ENCODE data around the gene CAB39. TPM values are rescaled to one million over a fixed set of nuclear protein-coding genes. Genes with fewer than 3 reads are reported as not detected.

The CAB39 gene
- polyA plus RNA-seq, 3 donors = 33.1 to 53.8 (median 38.3) TPM

- no peak overlapping the region for H3K4me2 ChIP-seq (replicated peaks; ENCODE audit: extremely low read depth, low read length, poor library complexity, severe bottlenecking)
- Mint-ChIP-seq H3K4me1 (peaks cover 3% of the 10 kb centered on the region), H3K27me3 (ENCODE audit: low read depth in 3 of 3) (peaks cover 33 to 38% (median 35%) of the 10 kb centered on the region in 3 donors), H3K27ac (no peak overlapping the region), H3K9me3 (peaks cover 0 to 3% (median 2%) of the 10 kb centered on the region in 7 donors), H3K4me3 (no peak overlapping the region), H3K36me3 (no peaks in the 10 kb centered on the region)
- no peaks in the 10 kb centered on the region for H3K79me2 ChIP-seq (ENCODE audit: insufficient read depth, low read length)
- H4K20me1 ChIP-seq (ENCODE audit: insufficient read depth, low read length) = no peaks in the 10 kb centered on the region
- intact Hi-C loops (cut with micrococcal nuclease) = no loop called here
- peaks cover 0 to 7% of the 10 kb centered on the region in 2 donors for H3K27me3 ChIP-seq (ENCODE audit: control insufficient read depth in 2 of 2, insufficient read depth in 2 of 2, low read length in 2 of 2)
- WGBS (ENCODE audit: insufficient coverage) = no CpG with 5 or more reads among the region's 4 CpGs
- no peak overlapping the region for H3K27ac ChIP-seq (ENCODE audit: low read depth in 1 of 2, low read length in 2 of 2)
- no peak overlapping the region for H3K4me3 ChIP-seq (replicated peaks in 1 of 3; ENCODE audit: low read depth in 2 of 3, low read length in 3 of 3)
- no peak overlapping the region for H2AFZ ChIP-seq (ENCODE audit: insufficient read depth, low read depth, low read length, poor library complexity, severe bottlenecking)
- no peak for TF ChIP-seq CTCF (IDR thresholded peaks at IDR 0.05)
- no peak overlapping the region for H3K9ac ChIP-seq (ENCODE audit: insufficient read depth, low read length, poor library complexity, severe bottlenecking)
- no peaks in the 10 kb centered on the region for H3K36me3 ChIP-seq (replicated peaks in 1 of 2; ENCODE audit: control insufficient read depth in 1 of 2, insufficient read depth in 2 of 2, low read length in 2 of 2)
- peaks cover 4 to 8% of the 10 kb centered on the region in 2 donors for H3K4me1 ChIP-seq (ENCODE audit: control insufficient read depth in 1 of 2, insufficient read depth in 2 of 2, low read length in 2 of 2)
- peaks cover 0 to 3% of the 10 kb centered on the region in 2 donors for H3K9me3 ChIP-seq (replicated peaks in 1 of 2; ENCODE audit: control insufficient read depth in 1 of 2, insufficient read depth in 1 of 2, low read length in 2 of 2)
- no peak for DNase-seq
These were observed 139.5 kb downstream of the CAB39 start for GRCh38 chr2:230852113-230852512.

GRCh38 chr2:230861552-230862255 is 149.1 kb downstream of the CAB39 start:
- H3K9me3 Mint-ChIP-seq = peaks cover 0 to 11% (median 2%) of the 10 kb centered on the region in 7 donors
- WGBS (ENCODE audit: insufficient coverage) = 78% methylated on average over 11 of the region's 13 CpGs
- Histone ChIP-seq H3K9me3 (replicated peaks in 1 of 2; ENCODE audit: control insufficient read depth in 1 of 2, insufficient read depth in 1 of 2, low read length in 2 of 2) (no peaks in the 10 kb centered on the region), H3K9ac (ENCODE audit: insufficient read depth, low read length, poor library complexity, severe bottlenecking) (no peak overlapping the region), H3K4me3 (replicated peaks in 1 of 3; ENCODE audit: low read depth in 2 of 3, low read length in 3 of 3) (no peak overlapping the region), H3K27ac (ENCODE audit: low read depth in 1 of 2, low read length in 2 of 2) (no peak overlapping the region), H3K4me2 (replicated peaks; ENCODE audit: extremely low read depth, low read length, poor library complexity, severe bottlenecking) (no peak overlapping the region), H3K4me1 (ENCODE audit: control insufficient read depth in 1 of 2, insufficient read depth in 2 of 2, low read length in 2 of 2) (peaks cover 21 to 26% of the 10 kb centered on the region in 2 donors), H4K20me1 (ENCODE audit: insufficient read depth, low read length) (no peaks in the 10 kb centered on the region), H2AFZ (ENCODE audit: insufficient read depth, low read depth, low read length, poor library complexity, severe bottlenecking) (no peak overlapping the region), H3K36me3 (replicated peaks in 1 of 2; ENCODE audit: control insufficient read depth in 1 of 2, insufficient read depth in 2 of 2, low read length in 2 of 2) (no peaks in the 10 kb centered on the region), H3K79me2 (ENCODE audit: insufficient read depth, low read length) (no peaks in the 10 kb centered on the region), H3K27me3 (ENCODE audit: control insufficient read depth in 2 of 2, insufficient read depth in 2 of 2, low read length in 2 of 2) (peaks cover 3 to 28% of the 10 kb centered on the region in 2 donors)
- peaks cover 0 to 4% of the 10 kb centered on the region in 2 donors for H3K36me3 Mint-ChIP-seq
- peaks cover 21% of the 10 kb centered on the region for H3K4me1 Mint-ChIP-seq
- DNase-seq = no peak
- H3K27ac Mint-ChIP-seq = peak overlapping the region in 1 of 7 donors; percentile 21
- intact Hi-C loops (cut with micrococcal nuclease) = no loop called here
- no peak for TF ChIP-seq CTCF (IDR thresholded peaks at IDR 0.05)
- peaks cover 38 to 52% (median 52%) of the 10 kb centered on the region in 3 donors for H3K27me3 Mint-ChIP-seq (ENCODE audit: low read depth in 3 of 3)
- H3K4me3 Mint-ChIP-seq = peak overlapping the region in 1 of 2 donors; percentile 46
